GM21619 (cell line): ENCODE results near the gene P2RY14.
"Not testable (repeated sequence)": the region's sequence is repeated elsewhere in the genome, so short reads cannot be mapped to it uniquely, and the experiment has no call there.

Source experiments
- ATAC-seq: cut with Tn5 transposase; IDR thresholded peaks from one replicate; pipeline ENCODE4 v1.9.1; 2021; ENCODE audit not compliant: unreplicated experiment

The P2RY14 gene

DNA sequence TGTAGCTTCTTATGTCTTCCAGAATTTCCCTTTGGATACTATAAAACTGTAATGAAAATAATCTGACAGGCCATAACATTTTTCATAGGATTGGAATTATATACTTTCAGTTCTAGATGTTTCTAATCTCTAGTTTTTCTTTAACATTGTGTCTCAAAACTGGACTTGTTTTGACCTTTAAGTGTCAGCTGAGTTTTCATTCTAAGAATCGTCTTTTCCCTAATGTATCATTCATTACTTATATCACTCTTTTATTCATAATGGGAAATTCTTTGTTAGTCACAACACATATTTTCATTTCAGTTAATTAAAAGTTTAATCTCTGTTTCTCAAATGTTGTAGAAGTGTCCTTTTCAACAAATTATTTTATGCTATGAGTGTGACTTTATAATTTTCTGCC lies 87.2 kb downstream of the P2RY14 start:
- no peak for ATAC-seq

GRCh38 chr3:151183265-151183671 lies 95.1 kb downstream of the P2RY14 start:
- no peak for ATAC-seq

GRCh38 chr3:151182349-151183079 lies 95.8 kb downstream of the P2RY14 start:
- no peak for ATAC-seq

GRCh38 chr3:151178208-151178845 lies 100.0 kb downstream of the P2RY14 start:
- ATAC-seq, result no peak

DNA sequence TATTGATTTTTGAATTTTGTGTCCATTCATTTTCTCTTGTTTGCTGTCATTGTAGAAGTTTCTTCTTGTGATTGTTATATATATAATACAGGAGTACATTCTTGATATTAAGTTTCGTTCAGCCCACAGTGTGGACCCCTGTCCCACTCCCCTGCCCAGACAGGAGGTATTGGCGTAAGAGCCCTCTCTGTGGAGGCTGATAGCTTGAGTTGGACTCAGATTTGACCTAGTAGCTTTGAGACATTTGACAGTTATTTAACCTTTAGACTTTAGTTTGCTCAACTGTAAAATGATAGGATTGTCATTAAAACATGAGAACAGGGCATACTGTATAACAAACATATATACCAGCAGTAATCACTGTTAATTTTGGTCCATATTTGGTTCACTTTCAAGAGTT lies 102.4 kb downstream of the P2RY14 start:
- ATAC-seq, result no peak

- ATAC-seq, result no peak
Observed at GRCh38 chr3:151174351-151174750, 104.0 kb downstream of the P2RY14 start.

GRCh38 chr3:151171145-151171757 lies 107.1 kb downstream of the P2RY14 start:
- peak; percentile 66 for ATAC-seq

GRCh38 chr3:151169948-151170679 lies 108.2 kb downstream of the P2RY14 start:
- not testable (repeated sequence) for ATAC-seq

GRCh38 chr3:151169262-151169947 lies 108.9 kb downstream of the P2RY14 start:
- ATAC-seq, result no peak

- peak; percentile 56 for ATAC-seq
Observed at GRCh38 chr3:151168269-151169094, 109.9 kb downstream of the P2RY14 start.

DNA sequence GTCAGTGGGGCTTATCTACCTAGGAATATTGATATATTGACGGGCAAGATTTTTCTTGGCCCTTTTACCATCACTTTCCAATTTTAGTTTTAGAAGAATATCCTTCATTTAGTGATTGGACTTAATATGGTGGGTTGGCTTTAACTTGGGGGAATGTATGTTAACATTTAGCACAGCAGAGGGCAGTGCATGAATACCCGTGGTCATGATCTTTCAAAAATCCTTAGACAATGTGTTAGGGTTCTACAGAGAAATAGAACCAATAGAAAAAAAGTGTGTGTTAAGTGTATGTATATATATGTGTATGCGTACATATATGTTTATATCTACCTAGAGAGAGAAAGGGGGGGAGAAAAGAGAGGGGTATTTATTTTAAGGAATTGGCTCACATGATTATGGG lies 112.2 kb downstream of the P2RY14 start:
- ATAC-seq, result no peak

DNA sequence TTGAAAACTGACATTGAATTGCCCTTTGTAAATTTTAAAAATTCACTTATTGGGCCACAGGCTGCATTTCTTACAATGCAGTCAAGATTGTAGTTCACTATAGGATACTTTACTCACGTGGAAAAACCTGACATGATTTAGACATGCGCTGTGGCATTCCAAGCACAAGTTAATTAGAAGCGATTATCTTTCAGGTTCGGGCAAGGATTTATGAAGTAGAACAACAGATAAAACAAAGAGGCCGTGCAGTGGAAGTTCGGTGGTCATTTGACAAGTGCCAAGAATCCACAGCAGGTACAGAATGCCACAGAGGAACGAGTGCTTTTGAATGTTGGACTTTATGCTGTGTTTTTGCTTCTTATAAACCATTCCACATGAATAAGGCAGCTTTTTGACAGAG lies 113.1 kb downstream of the P2RY14 start:
- ATAC-seq, result no peak
